Measurements from ENCODE around the gene SCUBE2. TPM values are rescaled to one million over a fixed set of nuclear protein-coding genes. Genes with fewer than 3 reads are reported as not detected.

SCUBE2 gene
- total RNA-seq, 1 donor from 2014 or later: 1.9 TPM

DNA sequence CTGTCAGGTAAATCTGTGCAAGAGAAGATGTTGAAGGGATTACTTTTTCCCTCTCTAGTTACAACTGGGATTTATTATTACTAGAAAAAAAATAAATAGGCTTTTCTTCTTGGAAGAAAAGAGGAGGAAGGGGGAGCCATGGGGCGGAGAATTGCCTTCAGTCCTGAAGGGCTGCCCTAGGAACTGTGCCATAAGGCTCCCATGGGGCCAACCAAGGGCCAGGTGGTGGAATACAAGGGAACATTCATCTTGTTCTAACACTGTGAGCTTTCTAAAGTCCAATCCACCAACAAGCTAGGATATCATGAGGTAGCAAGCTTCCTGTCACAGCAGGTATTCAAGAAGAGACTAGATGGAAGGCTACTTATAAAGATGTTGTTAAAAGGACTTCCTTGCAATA is 62.8 kb downstream of the SCUBE2 start:
- H3K27ac Mint-ChIP-seq (ENCODE audit: unreplicated experiment): no peak overlapping the region
- TF ChIP-seq, protein P1, sequence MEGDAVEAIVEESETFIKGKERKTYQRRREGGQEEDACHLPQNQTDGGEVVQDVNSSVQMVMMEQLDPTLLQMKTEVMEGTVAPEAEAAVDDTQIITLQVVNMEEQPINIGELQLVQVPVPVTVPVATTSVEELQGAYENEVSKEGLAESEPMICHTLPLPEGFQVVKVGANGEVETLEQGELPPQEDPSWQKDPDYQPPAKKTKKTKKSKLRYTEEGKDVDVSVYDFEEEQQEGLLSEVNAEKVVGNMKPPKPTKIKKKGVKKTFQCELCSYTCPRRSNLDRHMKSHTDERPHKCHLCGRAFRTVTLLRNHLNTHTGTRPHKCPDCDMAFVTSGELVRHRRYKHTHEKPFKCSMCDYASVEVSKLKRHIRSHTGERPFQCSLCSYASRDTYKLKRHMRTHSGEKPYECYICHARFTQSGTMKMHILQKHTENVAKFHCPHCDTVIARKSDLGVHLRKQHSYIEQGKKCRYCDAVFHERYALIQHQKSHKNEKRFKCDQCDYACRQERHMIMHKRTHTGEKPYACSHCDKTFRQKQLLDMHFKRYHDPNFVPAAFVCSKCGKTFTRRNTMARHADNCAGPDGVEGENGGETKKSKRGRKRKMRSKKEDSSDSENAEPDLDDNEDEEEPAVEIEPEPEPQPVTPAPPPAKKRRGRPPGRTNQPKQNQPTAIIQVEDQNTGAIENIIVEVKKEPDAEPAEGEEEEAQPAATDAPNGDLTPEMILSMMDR (IDR thresholded peaks at IDR 0.05): no peak
- no peak overlapping the region for H3K4me3 Mint-ChIP-seq (ENCODE audit: unreplicated experiment)
- no peaks in the 10 kb centered on the region for H3K36me3 Mint-ChIP-seq (ENCODE audit: unreplicated experiment)
- H3K9me3 Mint-ChIP-seq (ENCODE audit: unreplicated experiment): no peaks in the 10 kb centered on the region
- H3K27me3 Mint-ChIP-seq (ENCODE audit: unreplicated experiment): no peaks in the 10 kb centered on the region
- no peaks in the 10 kb centered on the region for H3K4me1 Mint-ChIP-seq (ENCODE audit: unreplicated experiment)
- no peak for DNase-seq (ENCODE audit: extremely low spot score, unreplicated experiment)

DNA sequence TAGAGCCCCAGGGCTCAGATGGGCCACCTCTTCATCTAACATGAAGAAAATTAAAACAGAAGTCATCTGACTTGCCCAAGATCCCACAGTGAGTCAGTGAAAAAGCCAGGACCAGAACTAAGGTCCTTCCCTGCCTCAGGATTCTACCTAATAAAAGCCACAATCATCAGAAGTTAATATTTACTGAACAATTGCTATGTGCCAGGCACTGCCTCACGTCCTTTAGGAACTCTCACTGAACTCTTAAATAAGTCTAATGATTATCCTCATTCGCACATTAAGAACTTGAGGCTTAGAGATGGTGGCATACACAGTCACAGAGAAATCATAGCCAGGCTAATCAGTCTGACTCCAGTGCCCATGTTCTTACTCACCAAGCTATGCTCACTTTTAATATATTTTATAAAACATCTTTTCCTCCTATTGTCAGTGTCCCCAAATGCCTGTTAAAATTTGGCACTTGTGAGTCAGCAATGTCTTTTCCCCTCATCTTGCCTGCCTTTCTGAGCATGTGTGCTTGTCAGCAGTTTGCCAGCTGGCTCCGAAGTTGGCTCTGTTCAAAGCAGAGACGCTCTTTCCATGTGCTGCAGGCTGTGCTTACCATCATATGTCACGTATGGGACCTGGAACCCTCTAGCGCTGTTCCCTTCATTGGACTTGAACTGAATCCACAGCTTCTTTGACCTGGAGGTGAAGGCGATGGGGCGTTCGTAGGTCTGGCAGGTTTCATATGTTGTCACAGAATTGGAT is 66.1 kb downstream of the SCUBE2 start:
- H3K27ac Mint-ChIP-seq (ENCODE audit: unreplicated experiment): no peak overlapping the region

DNA sequence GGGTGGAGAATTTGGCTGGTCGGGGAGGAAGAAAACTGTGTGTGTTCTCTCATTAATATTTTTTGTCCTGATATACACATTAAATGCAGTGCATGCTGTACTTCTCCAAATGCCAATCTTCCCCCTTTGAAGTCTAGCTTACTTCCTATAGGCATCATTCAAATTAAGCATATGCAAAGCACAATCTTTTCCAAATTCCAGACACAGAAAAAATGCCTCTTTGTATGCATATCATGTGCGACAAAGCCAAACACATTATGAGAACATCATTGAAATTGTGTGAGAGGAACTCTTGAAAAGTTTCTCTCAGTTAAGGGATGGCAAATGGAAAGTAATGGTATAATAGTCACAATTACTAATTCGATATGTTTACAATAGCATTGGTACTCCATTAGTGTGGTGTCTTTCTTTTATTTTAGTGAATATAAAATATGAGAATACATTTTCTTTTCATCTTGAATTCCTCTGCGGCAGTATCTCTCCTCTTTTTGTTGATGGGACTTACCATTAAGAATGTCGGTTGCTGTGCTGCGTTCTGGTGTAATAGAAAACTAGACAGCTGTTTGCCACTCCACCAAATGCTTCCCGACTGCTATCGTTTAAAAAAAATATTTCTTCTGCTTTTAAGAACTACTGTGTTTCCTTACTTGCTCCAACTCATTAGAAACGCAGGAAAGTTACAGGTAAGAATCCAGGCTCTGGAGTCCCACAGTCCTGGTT is 68.3 kb downstream of the SCUBE2 start:
- no peaks in the 10 kb centered on the region for H3K4me1 Mint-ChIP-seq (ENCODE audit: unreplicated experiment)
- no peak for DNase-seq (ENCODE audit: extremely low spot score, unreplicated experiment)
- H3K4me3 Mint-ChIP-seq (ENCODE audit: unreplicated experiment): no peak overlapping the region
- H3K27me3 Mint-ChIP-seq (ENCODE audit: unreplicated experiment): no peaks in the 10 kb centered on the region
- no peaks in the 10 kb centered on the region for H3K36me3 Mint-ChIP-seq (ENCODE audit: unreplicated experiment)
- TF ChIP-seq, protein P1 (IDR thresholded peaks at IDR 0.05): no peak
- H3K27ac Mint-ChIP-seq (ENCODE audit: unreplicated experiment): no peak overlapping the region
- H3K9me3 Mint-ChIP-seq (ENCODE audit: unreplicated experiment): no peaks in the 10 kb centered on the region

More for the DNA sequence above, 66.1 kb downstream of the SCUBE2 start:
- DNase-seq (ENCODE audit: extremely low spot score, unreplicated experiment): no peak
- H3K36me3 Mint-ChIP-seq (ENCODE audit: unreplicated experiment): no peaks in the 10 kb centered on the region
- H3K9me3 Mint-ChIP-seq (ENCODE audit: unreplicated experiment): no peaks in the 10 kb centered on the region
- no peaks in the 10 kb centered on the region for H3K4me1 Mint-ChIP-seq (ENCODE audit: unreplicated experiment)
- no peak overlapping the region for H3K4me3 Mint-ChIP-seq (ENCODE audit: unreplicated experiment)
- TF ChIP-seq, protein P1 (IDR thresholded peaks at IDR 0.05): no peak
- H3K27me3 Mint-ChIP-seq (ENCODE audit: unreplicated experiment): no peaks in the 10 kb centered on the region

DNA sequence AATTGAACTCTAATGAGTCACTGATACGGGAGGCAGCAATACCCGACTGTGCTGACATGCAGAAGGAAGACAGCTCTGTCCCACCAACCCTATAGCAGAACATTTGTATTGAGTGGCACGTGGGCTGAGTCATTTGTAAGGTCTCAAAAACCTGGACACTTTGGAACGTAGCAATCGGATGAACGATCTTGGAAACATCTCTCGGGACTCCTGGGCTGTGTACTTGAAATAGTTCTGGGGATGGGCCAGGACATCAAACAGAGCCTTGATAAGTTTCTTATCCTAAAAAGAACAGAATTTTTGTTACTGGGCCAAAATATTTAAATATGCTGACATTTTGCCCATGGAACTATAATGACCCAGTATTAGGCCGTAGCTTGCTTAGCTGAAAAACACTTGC is 70.5 kb downstream of the SCUBE2 start:
- H3K36me3 Mint-ChIP-seq (ENCODE audit: unreplicated experiment): no peaks in the 10 kb centered on the region
- TF ChIP-seq, protein P1 (IDR thresholded peaks at IDR 0.05): no peak
- H3K27me3 Mint-ChIP-seq (ENCODE audit: unreplicated experiment): no peaks in the 10 kb centered on the region
- no peaks in the 10 kb centered on the region for H3K9me3 Mint-ChIP-seq (ENCODE audit: unreplicated experiment)
- no peak overlapping the region for H3K4me3 Mint-ChIP-seq (ENCODE audit: unreplicated experiment)
- DNase-seq (ENCODE audit: extremely low spot score, unreplicated experiment): no peak
- peaks cover 2% of the 10 kb centered on the region for H3K4me1 Mint-ChIP-seq (ENCODE audit: unreplicated experiment)
- H3K27ac Mint-ChIP-seq (ENCODE audit: unreplicated experiment): no peak overlapping the region

DNA sequence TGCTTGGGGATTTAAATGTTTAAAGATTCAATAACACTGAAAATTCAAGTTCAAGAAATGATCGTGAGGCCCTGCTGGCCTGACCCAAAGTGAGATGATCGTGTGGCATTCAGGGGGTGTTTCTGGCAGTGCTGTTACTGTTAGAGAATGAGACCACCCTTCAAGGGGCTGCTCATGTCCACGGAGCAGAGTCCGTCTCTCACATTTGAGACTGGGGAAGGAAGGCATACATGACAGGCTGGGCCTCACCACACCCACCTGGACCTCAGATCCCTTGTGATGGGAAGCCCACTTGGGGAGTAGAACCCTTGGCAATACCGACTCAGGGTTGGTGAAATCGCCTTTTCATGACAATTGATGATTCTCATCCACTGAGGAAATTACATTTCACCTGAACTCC is 71.5 kb downstream of the SCUBE2 start:
- DNase-seq (ENCODE audit: extremely low spot score, unreplicated experiment): peak; percentile 67
- H3K36me3 Mint-ChIP-seq (ENCODE audit: unreplicated experiment): no peaks in the 10 kb centered on the region
- TF ChIP-seq, protein P1 (IDR thresholded peaks at IDR 0.05): no peak
- no peak overlapping the region for H3K27ac Mint-ChIP-seq (ENCODE audit: unreplicated experiment)
- H3K4me1 Mint-ChIP-seq (ENCODE audit: unreplicated experiment): peaks cover 2% of the 10 kb centered on the region
- H3K27me3 Mint-ChIP-seq (ENCODE audit: unreplicated experiment): no peaks in the 10 kb centered on the region
- H3K4me3 Mint-ChIP-seq (ENCODE audit: unreplicated experiment): no peak overlapping the region
- H3K9me3 Mint-ChIP-seq (ENCODE audit: unreplicated experiment): no peaks in the 10 kb centered on the region

Measured in osteocyte (in vitro differentiated cells).